Renal pelvis (tissue), 4 donors: Measurements from ENCODE around the gene DYNLT5. TPM values are rescaled to one million over a fixed set of nuclear protein-coding genes. Genes with fewer than 3 reads are reported as not detected.
"Not testable (repeated sequence)": the region's sequence is repeated elsewhere in the genome, so short reads cannot be mapped to it uniquely, and the experiment has no call there.

Experiments
- DNase-seq: peaks from one replicate; pipeline ENCODE4 v3.0.0-alpha.2; 2013
- polyA plus RNA-seq, 3 donors: library from polyadenylated mRNA; unstranded; fragments of 120-200 nt; gene quantifications; one replicate each; pipeline ENCODE4 v1.2.1, GENCODE V29; 2013; ENCODE audit not compliant: insufficient read length in 3 of 3

DYNLT5 gene
- polyA plus RNA-seq, 3 donors, result 1.7 to 2.2 (median 1.8) TPM

DNA sequence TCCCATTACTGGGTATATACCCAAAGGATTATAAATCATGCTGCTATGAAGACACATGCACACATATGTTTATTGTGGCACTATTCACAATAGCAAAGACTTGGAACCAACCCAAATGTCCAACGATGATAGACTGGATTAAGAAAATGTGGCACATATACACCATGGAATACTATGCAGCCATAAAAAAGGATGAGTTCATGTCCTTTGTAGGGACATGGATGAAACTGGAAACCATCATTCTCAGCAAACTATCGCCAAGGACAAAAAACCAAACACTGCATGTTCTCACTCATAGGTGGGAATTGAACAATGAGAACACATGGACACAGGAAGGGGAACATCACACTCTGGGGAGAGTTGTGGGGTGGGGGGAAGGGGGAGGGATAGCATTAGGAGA, 33.5 kb downstream of the DYNLT5 start:
- DNase-seq, result not testable (repeated sequence)

- DNase-seq, result no peak
These were observed 35.4 kb downstream of the DYNLT5 start for GRCh38 chr1:66787641-66788040.

GRCh38 chr1:66788231-66788939, 36.1 kb downstream of the DYNLT5 start:
- DNase-seq, result no peak

- no peak for DNase-seq
These were observed 39.7 kb downstream of the DYNLT5 start for GRCh38 chr1:66791621-66792610.

- not testable (repeated sequence) for DNase-seq
These were observed 43.6 kb downstream of the DYNLT5 start for GRCh38 chr1:66795839-66796238.

GRCh38 chr1:66809245-66809644, 57.0 kb downstream of the DYNLT5 start:
- no peak for DNase-seq

DNA sequence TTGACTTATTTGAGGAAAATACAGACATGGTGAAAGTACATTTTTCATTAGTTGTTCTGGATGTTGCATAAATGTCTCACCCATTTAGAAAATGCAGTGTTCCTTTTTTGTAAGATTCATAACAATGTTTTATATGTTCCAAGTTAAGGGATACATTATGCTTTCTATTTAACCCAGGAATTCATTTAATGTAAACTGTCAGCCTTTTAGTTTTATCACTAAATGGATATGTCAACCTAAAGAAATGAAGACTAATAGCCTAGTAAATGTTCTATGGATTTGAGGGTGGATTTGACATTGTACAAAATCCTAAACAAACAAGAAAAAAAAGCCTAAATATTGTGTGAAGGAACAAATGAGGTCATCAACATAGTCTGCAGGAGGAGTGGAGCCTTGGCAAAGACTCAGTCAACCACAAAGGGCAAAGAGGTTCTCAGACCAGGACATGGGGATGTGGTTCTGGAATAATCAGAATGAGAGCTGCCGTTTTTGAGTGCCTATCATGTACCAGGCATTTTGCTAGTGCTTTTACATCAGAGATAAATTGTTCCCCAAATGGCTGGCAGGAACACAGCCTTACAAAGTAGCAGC, 57.6 kb downstream of the DYNLT5 start:
- no peak for DNase-seq

DNA sequence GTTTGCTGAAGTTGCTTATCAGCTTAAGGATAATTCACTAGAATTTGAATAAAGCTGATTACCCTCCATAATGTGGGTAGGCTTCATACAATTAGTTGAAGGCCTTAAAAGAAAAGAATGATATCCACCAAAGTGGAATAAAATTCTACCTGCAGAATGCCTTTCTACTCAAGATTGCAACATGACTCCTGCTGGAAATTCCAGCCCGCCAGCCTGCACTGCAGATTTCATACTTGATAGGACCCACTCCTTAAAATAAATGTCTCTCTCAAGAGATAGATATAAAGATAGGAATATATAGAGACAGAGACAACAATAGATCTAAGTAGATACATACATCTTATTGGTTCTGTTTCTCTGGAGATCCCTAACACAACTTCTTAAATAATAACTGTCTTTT, 72.5 kb downstream of the DYNLT5 start:
- DNase-seq, result no peak

Other genes starting within 250 kb of the DYNLT5 start
- 10 to 100 TPM; 11.7 to 18.5 (median 17.4) TPM for gene SGIP1, start 218.3 kb upstream of the DYNLT5 start, polyA plus RNA-seq
- gene INSL5, start 48.8 kb downstream of the DYNLT5 start, polyA plus RNA-seq, result under 1 TPM; 0.20 to 0.64 (median 0.49) TPM
- gene DNAI4, start 172.4 kb downstream of the DYNLT5 start, polyA plus RNA-seq, result 10 to 100 TPM; 14.2 to 17.9 (median 15.2) TPM
- gene MIER1, start 172.5 kb downstream of the DYNLT5 start, polyA plus RNA-seq, result 10 to 100 TPM; 33.3 to 36.7 (median 34.5) TPM